HUES6 (cell line): ENCODE measurements around the gene OSTN.
A peak's percentile ranks its signal among the peaks of the same experiment; 100 is the strongest.
"Not testable (repeated sequence)": the region's sequence is repeated elsewhere in the genome, so short reads cannot be mapped to it uniquely, and the experiment has no call there.

Experiments
- H3K27ac ChIP-seq: 2 replicates; pipeline ENCODE4 v1.7.0; 2013; ENCODE audit warnings: low read depth, mild to moderate bottlenecking, low read length, inconsistent platforms
- H3K27me3 ChIP-seq: 2 replicates; pipeline ENCODE4 v1.6.1; 2013; ENCODE audit warnings: low read length; ENCODE audit not compliant: control insufficient read depth, insufficient read depth
- H3K36me3 ChIP-seq: 2 replicates; pipeline ENCODE4 v1.6.1; 2013; ENCODE audit warnings: low read length; ENCODE audit not compliant: control insufficient read depth, insufficient read depth
- H3K4me1 ChIP-seq: 2 replicates; pipeline ENCODE4 v1.6.1; 2013; ENCODE audit warnings: low read length; ENCODE audit not compliant: control insufficient read depth, insufficient read depth
- H3K4me3 ChIP-seq: 2 replicates; pipeline ENCODE4 v1.5.1; 2013; ENCODE audit warnings: low read depth, low read length
- H3K9ac ChIP-seq: one replicate; pipeline ENCODE4 v1.6.1; 2013; ENCODE audit warnings: mild to moderate bottlenecking, low read length
- H3K9me3 ChIP-seq: 2 replicates; pipeline ENCODE4 v1.6.1; 2013; ENCODE audit warnings: low read depth, low read length; ENCODE audit not compliant: control insufficient read depth, insufficient read depth

The OSTN gene

DNA sequence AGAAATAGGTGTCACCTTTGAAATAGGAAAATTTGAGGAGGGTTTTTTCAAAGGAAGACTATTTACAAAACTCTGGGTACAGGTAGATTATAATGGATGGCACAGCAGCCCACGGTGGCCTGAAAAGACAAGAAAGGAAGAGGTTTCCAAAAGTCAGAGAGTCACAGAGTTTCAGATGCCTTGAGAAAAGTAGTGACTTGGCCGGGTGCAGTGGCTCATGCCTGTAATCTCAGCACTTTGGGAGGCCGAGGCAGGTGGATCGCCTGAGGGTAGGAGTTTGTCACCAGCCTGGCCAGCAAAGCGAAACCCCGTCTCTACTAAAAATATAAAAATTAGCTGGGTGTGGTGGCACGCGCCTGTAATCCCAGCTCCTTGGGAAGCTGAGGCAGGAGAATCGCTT, 35.2 kb downstream of the OSTN start:
- H3K27ac ChIP-seq = no peak overlapping the region
- no peaks in the 10 kb centered on the region for H3K36me3 ChIP-seq
- H3K9ac ChIP-seq = no peak overlapping the region
- no peaks in the 10 kb centered on the region for H3K9me3 ChIP-seq
- no peaks in the 10 kb centered on the region for H3K27me3 ChIP-seq
- peaks cover 35% of the 10 kb centered on the region for H3K4me1 ChIP-seq
- no peak overlapping the region for H3K4me3 ChIP-seq

DNA sequence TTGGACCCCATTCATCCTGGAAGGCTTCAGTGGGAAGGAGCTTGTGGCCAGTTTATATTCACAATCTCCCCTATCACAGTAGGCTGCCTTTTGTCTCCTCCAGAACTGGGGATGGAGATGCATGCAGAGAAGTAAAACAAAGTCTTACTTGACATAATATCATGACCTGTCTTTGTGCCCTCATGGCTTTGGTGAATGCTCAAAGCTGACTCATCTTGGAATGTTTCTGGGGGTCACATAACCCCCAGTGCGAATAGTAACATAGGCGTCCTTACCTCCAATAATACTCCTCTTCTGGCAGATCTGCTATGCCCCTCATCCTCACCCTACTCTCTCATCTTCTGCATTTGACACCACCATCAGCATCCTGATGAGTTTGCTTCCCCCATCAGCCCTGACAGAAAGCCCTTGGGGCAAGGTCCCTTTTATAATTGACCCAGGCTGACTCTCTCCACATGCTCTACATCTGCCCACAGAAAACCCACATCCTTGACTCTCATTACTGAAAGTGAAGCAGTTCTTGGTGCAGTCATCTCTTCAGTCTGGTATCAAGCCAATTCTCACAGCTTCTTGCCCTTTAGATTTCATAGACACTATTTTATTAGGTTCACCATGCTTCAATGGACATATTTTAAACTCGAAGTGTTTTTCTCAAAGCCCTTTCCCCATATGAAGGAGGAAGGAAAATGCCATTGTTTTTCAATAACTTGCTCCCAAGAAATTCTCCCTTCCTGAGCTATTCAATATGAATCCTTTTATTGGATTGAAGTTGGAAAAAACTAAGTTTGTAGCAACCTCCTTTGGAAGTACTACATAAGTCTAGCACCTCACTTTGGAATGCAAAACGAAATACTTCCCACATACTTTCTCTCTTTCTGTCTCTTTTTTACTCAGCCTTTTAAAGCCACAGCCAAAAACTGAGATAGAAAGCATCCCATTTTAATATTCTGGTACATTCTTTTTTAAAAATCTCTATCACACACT, 36.6 kb downstream of the OSTN start:
- H3K27me3 ChIP-seq = no peaks in the 10 kb centered on the region
- H3K27ac ChIP-seq = no peak overlapping the region
- no peak overlapping the region for H3K9ac ChIP-seq
- H3K4me1 ChIP-seq = peaks cover 45% of the 10 kb centered on the region
- H3K36me3 ChIP-seq = no peaks in the 10 kb centered on the region
- H3K4me3 ChIP-seq = no peak overlapping the region
- no peaks in the 10 kb centered on the region for H3K9me3 ChIP-seq

GRCh38 chr3:191236646-191237045, 37.6 kb downstream of the OSTN start:
- Histone ChIP-seq H3K27ac (no peak overlapping the region), H3K4me1 (peaks cover 45% of the 10 kb centered on the region), H3K36me3 (no peaks in the 10 kb centered on the region), H3K27me3 (no peaks in the 10 kb centered on the region), H3K4me3 (no peak overlapping the region), H3K9me3 (no peaks in the 10 kb centered on the region), H3K9ac (no peak overlapping the region)

DNA sequence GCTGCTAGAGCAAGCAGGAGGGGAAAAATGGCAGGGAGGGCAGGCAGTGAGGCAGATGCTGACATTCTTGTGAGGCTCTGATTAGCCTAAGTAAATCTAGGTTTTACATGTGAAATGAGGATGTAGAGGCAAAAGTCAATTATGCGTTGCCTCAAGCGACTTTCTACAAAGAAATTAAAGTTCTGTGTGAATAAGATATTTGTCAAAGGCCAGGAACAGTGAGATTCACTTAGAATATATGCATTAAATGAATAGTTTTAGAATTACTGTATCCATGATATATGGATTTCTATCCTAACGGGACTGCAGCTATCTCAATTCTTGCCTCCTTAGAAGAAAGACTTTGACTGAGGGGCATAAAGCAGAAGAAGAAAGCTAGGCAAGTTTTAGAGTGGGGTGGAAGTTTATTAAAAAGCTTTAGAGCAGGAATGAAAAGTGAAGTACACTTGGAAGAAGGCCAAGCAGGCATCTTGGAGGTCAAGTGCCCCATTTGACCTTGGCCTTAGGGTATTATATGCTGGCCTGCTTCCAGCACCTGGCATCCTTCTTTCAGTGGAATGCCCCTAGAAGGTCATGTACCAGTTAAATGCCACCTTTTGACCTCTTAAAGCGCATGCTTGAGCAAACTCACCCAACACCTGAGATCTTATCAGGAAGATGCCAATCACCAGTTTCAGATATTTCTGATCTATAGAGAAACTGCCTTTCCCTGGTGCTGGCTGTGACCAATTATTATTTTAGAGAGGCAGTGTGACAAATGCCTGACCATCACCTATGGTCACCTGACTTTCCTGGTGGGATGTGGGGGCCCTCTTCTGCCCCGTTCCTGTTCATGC, 38.2 kb downstream of the OSTN start:
- Histone ChIP-seq H3K36me3 (no peaks in the 10 kb centered on the region), H3K9me3 (no peaks in the 10 kb centered on the region), H3K9ac (no peak overlapping the region), H3K27ac (no peak overlapping the region), H3K4me1 (peaks cover 45% of the 10 kb centered on the region), H3K4me3 (no peak overlapping the region), H3K27me3 (no peaks in the 10 kb centered on the region)

DNA sequence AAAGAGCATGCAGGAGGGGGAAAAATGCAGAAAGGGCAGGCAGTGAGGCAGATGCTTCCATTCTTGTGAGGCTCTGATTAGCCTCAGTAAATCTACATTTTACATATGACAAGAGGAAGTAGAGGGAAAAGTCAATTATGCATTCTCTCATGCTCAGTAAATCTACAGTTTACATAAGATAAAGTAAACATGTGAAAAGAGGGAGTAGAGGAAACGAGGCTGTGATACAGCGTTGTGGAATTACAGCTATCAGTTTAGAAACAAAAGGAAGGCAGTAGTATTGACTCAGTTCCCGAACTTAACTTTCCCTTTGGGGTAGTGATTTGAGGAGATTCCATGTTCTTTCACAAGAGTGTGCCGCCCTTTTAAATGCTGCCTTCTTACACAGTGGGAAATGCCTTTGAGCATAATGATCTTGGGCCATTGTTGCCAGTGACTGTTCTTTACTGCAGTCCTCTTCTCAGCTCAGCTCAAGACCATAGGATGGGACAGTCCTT, 39.3 kb downstream of the OSTN start:
- peak overlapping the region; percentile 12 for H3K9ac ChIP-seq
- no peak overlapping the region for H3K27ac ChIP-seq
- H3K9me3 ChIP-seq = no peaks in the 10 kb centered on the region
- no peaks in the 10 kb centered on the region for H3K27me3 ChIP-seq
- H3K36me3 ChIP-seq = no peaks in the 10 kb centered on the region
- H3K4me3 ChIP-seq = no peak overlapping the region
- H3K4me1 ChIP-seq = peaks cover 45% of the 10 kb centered on the region

- no peaks in the 10 kb centered on the region for H3K9me3 ChIP-seq
- H3K27me3 ChIP-seq = no peaks in the 10 kb centered on the region
- H3K4me3 ChIP-seq = no peak overlapping the region
- no peak overlapping the region for H3K9ac ChIP-seq
- no peaks in the 10 kb centered on the region for H3K36me3 ChIP-seq
- H3K27ac ChIP-seq = no peak overlapping the region
- H3K4me1 ChIP-seq = peaks cover 45% of the 10 kb centered on the region
Observed at GRCh38 chr3:191239407-191240031, 40.5 kb downstream of the OSTN start.

DNA sequence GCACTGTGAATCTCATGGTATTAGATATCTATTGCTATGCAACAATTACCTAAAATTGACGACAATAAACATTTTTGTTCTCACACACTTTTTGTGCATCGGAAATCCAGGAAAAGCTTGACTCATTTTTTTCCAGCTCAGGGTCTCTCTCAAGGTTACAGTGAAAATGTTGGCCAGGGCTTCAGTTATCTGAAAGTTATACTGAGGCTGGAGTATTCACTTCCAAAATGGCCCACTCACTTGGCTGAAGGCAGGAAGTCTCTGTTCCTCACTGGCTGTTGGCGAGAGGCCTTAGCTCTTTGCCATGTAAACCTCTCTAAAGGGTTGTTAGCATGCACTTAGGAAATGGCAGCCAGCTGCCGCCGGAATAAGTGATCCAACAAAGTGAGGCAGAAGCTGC, 41.4 kb downstream of the OSTN start:
- H3K9me3 ChIP-seq = no peaks in the 10 kb centered on the region
- H3K36me3 ChIP-seq = no peaks in the 10 kb centered on the region
- no peak overlapping the region for H3K9ac ChIP-seq
- no peak overlapping the region for H3K4me3 ChIP-seq
- H3K27ac ChIP-seq = no peak overlapping the region
- no peaks in the 10 kb centered on the region for H3K27me3 ChIP-seq
- peaks cover 42% of the 10 kb centered on the region for H3K4me1 ChIP-seq

- Histone ChIP-seq H3K27ac (no peak overlapping the region), H3K9ac (no peak overlapping the region)
Observed at GRCh38 chr3:191244242-191244867, 45.3 kb downstream of the OSTN start.

DNA sequence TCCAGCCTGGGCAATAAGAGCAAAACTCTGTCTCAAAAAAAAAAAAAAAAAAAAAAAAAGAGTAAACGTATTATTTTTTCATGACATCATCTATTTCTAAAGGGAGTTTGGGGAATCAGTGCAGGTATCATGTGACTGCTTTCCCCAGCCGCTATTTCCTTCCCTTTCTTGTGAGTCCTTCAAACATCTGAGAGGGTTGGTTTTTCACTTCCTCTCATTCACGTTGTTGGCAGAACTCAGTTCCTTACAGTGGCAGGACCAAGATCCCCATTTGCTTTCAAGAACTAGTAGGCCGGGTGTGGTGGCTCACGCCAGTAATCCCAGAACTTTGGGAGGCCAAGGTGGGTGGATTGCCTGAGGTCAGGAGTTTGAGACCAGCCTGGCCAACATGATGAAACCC, 47.0 kb downstream of the OSTN start:
- not testable (repeated sequence) for H3K9me3 ChIP-seq, H3K4me3 ChIP-seq, H3K27ac ChIP-seq, H3K4me1 ChIP-seq, H3K9ac ChIP-seq, H3K36me3 ChIP-seq, H3K27me3 ChIP-seq

More at GRCh38 chr3:191244242-191244867, 45.3 kb downstream of the OSTN start:
- Histone ChIP-seq H3K9me3 (no peaks in the 10 kb centered on the region), H3K36me3 (no peaks in the 10 kb centered on the region), H3K4me1 (peaks cover 9% of the 10 kb centered on the region), H3K27me3 (no peaks in the 10 kb centered on the region), H3K4me3 (no peak overlapping the region)

- H3K27ac ChIP-seq = no peak overlapping the region
- H3K9ac ChIP-seq = no peak overlapping the region
- no peaks in the 10 kb centered on the region for H3K36me3 ChIP-seq
- no peaks in the 10 kb centered on the region for H3K27me3 ChIP-seq
- no peaks in the 10 kb centered on the region for H3K9me3 ChIP-seq
- H3K4me1 ChIP-seq = no peaks in the 10 kb centered on the region; the same call in 1 of the 2 replicates
- no peak overlapping the region for H3K4me3 ChIP-seq
Observed at GRCh38 chr3:191246630-191247029, 47.6 kb downstream of the OSTN start.
